HG02943 (cell line): Measurements from ENCODE around the gene ZC3H12C.

ENCODE experiments used
- ATAC-seq: cut with Tn5 transposase; IDR thresholded peaks from one replicate; pipeline ENCODE4 v1.9.1; 2021; ENCODE audit warnings: mild to moderate bottlenecking, low read depth, moderate library complexity; ENCODE audit not compliant: unreplicated experiment

ZC3H12C gene

GRCh38 chr11:110096496-110096895 lies 3.3 kb downstream of the ZC3H12C start:
- no peak for ATAC-seq

- no peak for ATAC-seq
These were observed 4.3 kb downstream of the ZC3H12C start for GRCh38 chr11:110097459-110098012.

GRCh38 chr11:110098645-110099044 lies 5.5 kb downstream of the ZC3H12C start:
- ATAC-seq: peak; percentile 64

GRCh38 chr11:110100476-110101240 lies 7.5 kb downstream of the ZC3H12C start:
- no peak for ATAC-seq

GRCh38 chr11:110106713-110107274 lies 13.6 kb downstream of the ZC3H12C start:
- ATAC-seq: no peak

GRCh38 chr11:110110854-110111253 lies 17.7 kb downstream of the ZC3H12C start:
- ATAC-seq: no peak

- ATAC-seq: no peak
These were observed 19.3 kb downstream of the ZC3H12C start for GRCh38 chr11:110112457-110112856.

GRCh38 chr11:110113505-110113904 lies 20.3 kb downstream of the ZC3H12C start:
- no peak for ATAC-seq

GRCh38 chr11:110113973-110114372 lies 20.8 kb downstream of the ZC3H12C start:
- no peak for ATAC-seq

- ATAC-seq: no peak
These were observed 26.1 kb downstream of the ZC3H12C start for GRCh38 chr11:110119317-110119716.

- no peak for ATAC-seq
These were observed 28.0 kb downstream of the ZC3H12C start for GRCh38 chr11:110121204-110121603.

GRCh38 chr11:110123003-110123402 lies 29.8 kb downstream of the ZC3H12C start:
- ATAC-seq: no peak

GRCh38 chr11:110124605-110125004 lies 31.4 kb downstream of the ZC3H12C start:
- no peak for ATAC-seq

GRCh38 chr11:110125632-110126031 lies 32.4 kb downstream of the ZC3H12C start:
- ATAC-seq: no peak

- ATAC-seq: no peak
These were observed 33.7 kb downstream of the ZC3H12C start for GRCh38 chr11:110126936-110127335.

- ATAC-seq: no peak
These were observed 35.0 kb downstream of the ZC3H12C start for GRCh38 chr11:110128161-110128560.

- ATAC-seq: no peak
These were observed 37.5 kb downstream of the ZC3H12C start for GRCh38 chr11:110130642-110131238.

GRCh38 chr11:110131386-110132123 lies 38.4 kb downstream of the ZC3H12C start:
- ATAC-seq: no peak

- no peak for ATAC-seq
These were observed 40.0 kb downstream of the ZC3H12C start for GRCh38 chr11:110133160-110133559.

- ATAC-seq: no peak
These were observed 40.9 kb downstream of the ZC3H12C start for GRCh38 chr11:110134110-110134509.

- no peak for ATAC-seq
These were observed 48.6 kb downstream of the ZC3H12C start for GRCh38 chr11:110141812-110142211.
